Endothelial cell of hepatic sinusoid (primary cell): Measurements from ENCODE around the gene PHF21B.
"Not testable (repeated sequence)": the region's sequence is repeated elsewhere in the genome, so short reads cannot be mapped to it uniquely, and the experiment has no call there.

Experiments used
- in situ Hi-C: cut with HindIII; loops from 2 replicates; pipeline ENCODE4 v1.10.0; 2017; ENCODE audit warnings: low sequenced_read_pairs

PHF21B gene

DNA sequence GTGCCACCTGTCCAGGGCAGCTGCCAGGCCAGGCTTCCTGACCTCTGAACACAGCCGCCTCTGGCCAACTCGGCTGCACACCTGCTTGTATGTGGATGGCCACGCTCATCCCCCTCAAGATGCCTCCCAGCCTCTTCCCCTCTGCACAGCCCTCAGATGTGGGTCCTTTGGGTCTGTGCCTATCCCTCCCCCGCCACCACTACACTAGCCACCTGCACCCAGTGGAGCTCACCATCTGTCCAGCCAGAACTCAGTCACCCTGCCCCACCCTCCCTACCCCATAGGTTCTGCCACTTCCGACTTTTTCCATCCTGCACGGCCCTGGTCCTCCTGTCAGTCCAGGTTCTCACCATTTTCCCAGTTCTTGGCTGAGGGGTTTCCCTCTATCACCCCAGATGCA is 44.6 kb downstream of the PHF21B start:
- in situ Hi-C loops: no loop called here

DNA sequence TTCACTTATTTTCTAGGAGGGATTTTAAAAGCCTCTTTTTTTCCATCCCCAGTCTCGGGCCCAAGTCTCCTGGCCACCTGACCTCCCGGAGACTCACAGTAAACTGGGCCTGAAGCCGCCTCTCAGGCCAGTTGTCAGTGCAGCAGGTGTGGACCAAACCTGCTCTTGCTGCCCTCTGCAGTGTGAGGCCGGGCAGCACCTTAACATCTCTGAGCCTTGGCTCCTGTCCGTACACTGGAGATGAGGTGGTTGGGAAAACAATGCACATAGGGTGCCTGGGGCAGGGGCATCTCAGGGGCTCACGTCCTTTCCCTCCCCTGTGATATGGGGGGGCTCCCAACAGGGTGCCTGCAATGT is 45.1 kb downstream of the PHF21B start:
- in situ Hi-C loops: no loop called here

DNA sequence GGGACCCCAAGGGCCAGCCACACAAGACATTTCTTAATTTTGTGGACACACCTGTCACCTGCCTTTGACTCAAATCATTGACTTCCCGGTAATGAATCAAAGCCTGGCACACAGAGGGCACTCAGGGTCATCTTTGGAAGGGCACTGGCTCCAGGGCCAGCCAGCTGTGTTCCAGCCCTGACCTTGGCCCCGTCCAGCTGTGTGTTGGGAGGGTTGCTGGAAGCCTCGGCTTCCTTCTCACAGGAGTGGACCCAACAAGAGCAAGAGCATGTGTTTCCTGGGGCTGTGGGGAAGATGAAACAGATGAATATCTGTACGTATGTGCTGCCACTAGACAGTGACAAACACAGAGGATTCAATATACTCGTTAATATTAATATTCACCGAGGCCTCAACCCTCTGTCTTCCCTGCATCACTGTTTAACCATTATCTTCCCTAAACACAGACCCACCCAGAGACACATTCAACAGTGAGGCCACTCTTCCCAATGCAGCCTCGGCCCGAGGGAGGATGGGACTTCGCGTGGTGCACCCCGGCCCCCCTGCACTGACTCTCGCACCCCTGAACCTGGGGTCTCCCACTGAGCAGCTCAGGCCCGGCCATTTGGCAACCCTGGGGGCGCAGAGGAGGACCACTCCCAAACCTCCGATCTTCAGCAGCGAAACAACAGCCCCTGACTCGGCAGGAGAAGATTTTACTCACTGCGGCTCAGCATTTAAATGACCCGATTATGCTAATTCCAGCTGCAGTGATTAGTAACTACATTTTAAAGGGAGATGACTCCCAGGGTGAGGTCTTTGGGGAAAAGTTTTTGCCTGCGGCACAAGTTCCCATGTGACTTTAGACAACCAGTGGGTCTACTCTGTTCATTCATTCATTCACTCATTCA is 45.7 kb downstream of the PHF21B start:
- in situ Hi-C loops: no loop called here

DNA sequence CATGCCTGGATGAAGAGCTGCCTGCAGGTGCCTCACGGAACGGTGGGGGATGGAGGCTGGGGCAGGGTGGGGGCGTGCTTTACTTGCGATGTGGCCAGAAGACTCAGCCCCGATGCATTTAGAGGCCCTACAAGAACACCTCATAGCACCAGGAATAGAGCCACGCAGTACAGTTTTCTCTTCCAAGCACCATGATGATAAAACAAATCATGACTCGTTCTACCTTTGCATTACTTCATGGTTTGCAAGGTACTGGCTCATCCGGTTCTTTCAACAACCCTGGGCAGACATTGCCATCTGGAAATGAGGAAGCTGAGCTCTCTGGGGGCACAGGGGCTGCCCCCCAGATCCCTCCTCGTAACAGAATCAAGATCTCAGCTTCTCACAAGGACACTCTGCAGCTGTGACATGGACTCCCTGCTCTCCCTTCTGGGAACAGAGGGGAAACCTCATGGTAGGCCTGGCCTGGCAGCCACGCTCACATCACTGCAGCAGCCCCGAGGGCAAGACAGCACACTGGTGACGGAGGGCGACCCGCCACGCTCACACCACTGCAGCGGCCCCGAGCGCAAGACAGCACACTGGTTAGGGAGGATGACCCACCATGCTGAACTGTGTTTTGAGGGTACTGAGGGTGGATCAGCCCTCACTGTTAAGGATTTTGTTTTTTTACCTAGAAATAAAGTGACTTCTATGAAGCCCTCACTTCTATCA is 46.9 kb downstream of the PHF21B start:
- in situ Hi-C loops: no loop called here

DNA sequence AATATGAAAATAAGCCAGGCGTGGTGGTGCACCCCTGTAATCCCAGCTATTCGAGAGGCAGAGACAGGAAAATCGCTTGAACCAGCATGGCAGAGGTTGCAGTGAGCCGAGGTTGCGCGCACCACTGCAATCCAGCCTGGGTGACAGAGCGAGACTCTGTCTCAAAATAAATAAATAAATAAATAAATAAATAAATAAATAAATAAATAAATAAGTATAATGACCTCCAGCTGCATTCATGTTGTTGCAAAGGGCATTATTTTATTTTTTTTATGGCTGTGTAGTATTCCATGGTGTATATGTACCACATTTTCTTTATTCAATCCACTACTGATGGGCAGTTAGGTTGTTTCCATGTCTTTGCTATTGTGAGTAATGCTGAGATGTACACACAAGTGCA is 48.1 kb downstream of the PHF21B start:
- in situ Hi-C loops: not testable (repeated sequence)

DNA sequence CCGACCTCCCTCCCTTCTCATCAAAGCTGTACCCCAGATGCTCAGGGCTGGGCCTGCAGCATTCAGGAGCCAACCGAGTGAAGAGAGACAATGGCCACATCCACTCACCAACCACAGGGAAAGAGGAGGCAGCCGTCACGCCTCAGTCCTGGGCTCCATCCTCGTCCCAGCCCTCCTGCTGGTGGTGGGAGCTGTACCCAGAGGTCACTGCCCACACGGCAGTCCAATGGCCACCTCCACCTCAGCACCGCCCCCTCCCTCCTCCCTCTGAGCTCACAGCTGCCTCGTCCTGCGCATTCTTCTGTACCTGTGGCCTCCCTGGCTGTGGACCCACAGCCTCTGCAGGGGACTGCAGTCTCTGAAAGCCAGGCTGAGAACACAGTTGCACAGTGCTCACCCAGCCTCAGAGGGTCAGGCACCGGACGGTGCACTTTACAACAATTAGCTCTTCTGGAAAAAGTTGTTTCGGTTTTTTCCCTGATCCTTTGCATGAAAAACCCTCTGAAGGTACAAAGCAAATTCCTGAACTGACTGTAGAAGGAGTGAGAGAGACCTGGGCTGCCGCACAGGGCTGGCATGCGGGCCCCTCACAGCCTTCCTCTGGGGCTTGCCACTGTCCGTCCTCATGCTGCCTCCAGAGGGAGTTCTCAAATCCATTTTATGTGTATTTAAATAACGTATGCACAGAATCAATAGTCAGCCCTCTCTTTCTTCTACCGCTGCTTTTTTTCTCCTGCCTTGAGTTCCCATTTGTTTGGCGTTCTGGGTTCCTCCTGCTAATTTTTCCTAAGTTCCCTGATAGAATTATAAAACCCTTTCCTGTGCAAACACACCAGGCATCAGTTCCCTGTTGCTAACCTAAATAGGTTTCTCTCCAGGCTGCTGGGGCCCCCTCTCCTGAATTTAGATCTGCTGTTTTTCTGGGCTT is 52.7 kb downstream of the PHF21B start:
- in situ Hi-C loops: no loop called here

DNA sequence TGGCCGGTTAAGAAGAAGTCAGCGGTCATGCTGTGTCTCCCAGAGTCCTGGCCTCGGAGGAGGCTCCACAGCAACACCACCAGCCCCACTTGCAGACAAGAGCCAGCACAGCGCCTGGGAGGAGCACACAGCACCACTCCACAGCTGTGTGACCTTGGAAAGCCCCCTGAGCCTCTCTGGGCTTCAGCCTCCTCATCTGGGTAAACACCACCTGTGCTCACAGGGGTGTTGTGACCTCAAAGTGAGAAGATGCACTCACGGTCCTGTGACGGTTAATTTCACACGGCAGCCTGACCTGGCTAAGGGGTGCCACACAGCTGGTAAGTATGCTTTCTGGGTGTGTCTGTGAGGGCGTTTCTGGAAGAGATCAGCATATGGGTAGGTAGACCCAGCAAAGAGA is 54.7 kb downstream of the PHF21B start:
- in situ Hi-C loops: no loop called here

DNA sequence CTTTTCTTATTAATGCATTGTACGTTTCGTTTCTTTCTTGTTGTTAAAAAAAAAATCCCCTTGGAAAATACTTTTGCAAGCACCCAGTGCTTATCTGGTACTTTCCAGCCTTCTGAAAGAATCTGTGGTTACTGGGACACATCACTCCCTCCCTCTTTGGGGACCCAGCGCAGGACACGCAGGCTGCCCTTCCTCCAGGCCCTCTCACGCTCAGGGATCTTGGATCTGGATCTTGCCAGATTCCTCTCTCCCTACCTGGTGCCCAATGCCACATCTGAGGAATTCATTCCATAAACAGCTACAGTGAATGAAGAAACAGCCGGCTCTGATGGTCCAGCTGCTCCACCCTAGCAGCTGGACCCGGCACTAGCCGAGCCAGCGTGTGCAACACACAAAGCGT is 55.7 kb downstream of the PHF21B start:
- in situ Hi-C loops: no loop called here

DNA sequence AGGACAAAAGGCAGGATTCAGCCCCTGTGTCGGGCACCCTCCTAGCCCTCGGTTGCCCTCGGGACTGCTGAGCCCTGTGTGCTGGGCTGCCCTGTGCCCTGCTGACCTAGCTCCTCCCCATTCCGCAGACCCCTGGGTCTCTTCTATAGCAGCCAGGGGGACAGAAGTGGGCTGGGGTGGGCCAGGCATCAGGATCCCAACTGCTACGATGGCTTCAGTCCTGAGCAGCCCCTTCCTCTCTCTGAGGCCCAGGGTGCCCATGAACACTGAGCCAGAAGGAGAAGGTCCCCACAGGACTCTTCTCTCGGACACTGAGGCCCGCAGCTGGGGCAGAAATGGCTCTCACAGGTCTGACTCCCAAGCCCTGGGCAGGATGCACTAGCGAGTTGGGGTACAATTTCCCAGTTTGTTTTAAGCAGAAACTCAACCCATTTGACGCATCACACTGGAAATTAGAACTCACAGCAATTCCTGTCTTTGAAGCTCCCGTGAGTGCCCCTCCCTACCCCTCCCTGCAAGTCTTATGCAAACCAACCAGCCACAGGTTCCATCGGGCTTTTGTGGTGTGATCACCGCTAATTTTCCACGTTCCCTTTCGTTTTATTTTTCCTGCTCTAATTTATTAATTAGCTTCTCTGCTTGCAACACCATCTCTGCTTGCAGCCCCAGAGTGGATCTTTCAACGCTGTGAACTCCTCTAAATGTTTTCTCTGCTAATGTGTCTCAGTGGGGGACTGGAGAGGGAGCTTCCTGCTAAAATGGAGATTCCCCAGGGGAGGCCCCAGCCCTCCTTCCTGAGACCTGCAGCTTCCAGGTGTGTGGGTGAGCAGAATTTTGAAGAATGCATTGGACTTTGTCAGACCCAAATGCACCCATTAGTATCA is 56.7 kb downstream of the PHF21B start:
- in situ Hi-C loops: no loop called here

DNA sequence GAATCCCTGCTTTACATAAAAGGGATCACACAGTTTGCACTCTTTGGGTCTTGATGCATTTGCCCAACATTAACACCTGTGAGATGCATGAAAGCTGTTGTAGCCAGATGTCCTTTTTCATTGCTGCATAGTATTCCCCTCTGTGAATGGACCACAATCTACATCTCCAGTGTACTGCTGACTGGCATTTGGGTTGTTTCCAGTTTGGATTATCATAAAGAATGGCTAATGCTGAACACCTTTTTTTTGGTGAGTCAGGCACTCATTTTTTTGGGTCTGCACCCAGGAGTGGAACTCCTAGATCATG is 58.3 kb downstream of the PHF21B start:
- in situ Hi-C loops: no loop called here

DNA sequence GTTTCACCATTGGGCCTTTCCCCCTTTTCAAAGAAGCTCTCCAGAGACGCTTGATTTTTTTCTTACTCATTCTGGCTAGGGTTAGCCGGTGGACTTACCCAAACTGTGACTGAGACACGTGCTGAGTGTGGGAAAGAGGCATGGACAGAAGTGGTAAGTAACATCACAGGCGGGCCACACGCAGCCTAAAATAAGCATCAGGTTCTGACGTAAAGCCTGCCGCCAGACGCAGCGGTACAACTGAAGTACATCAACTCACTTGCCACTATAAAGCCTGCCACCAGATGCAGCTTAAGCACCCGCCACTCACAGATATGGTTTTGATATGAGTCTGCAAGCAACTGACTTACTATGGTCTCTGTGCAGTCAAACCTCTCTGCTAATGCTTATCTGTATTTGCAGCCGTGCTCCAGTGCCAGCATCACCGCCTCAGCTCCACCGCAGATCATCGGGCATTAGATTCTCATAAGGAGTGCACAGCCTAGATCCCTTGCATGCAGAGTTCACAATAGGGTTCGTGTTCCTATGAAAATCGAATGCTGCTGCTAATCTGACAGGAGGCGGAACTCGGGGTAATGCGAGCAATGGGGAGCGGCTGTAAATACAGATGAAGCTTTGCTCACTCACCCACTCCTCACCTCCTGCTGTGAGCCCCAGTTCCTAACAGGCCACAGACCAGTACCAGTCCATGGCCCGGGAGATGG is 58.8 kb downstream of the PHF21B start:
- in situ Hi-C loops: no loop called here

DNA sequence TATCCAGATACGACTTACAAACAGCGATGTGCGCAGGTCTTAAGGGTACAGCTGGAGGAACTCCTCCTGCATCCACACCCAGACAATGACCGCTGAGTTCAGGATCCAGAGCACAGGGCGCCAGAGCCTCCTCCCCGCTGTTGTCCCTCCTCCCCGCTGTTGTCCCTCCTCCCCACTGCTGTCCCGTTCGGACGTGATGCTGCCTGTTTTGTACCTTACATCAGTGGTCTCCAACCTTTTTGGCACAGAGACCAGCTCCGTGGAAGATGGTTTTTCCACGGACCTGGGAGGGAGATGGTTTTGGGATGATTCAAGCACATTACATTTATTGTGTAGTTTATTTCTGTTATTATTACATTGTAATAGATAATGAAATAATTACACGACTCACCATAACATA is 62.0 kb downstream of the PHF21B start:
- in situ Hi-C loops: no loop called here

DNA sequence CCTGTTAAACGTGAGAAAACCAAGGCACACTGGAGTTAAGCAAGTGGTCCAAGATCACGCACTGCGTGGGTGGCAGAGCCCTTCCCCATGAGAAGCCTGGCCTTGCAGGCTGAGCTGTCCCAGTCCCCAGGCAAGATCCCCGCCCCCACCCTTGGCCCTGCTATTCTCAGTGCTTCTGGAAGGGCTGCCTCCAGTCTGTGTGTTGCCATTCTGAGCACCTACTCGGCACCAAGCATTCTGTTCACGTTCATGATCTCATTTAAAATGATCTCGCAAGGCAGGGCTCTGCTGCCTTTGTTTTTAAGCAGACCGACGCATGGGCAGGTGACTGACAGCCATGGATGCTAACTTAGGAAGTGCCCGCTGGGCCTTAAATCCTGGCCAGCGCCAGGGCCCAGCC is 62.8 kb downstream of the PHF21B start:
- in situ Hi-C loops: no loop called here

DNA sequence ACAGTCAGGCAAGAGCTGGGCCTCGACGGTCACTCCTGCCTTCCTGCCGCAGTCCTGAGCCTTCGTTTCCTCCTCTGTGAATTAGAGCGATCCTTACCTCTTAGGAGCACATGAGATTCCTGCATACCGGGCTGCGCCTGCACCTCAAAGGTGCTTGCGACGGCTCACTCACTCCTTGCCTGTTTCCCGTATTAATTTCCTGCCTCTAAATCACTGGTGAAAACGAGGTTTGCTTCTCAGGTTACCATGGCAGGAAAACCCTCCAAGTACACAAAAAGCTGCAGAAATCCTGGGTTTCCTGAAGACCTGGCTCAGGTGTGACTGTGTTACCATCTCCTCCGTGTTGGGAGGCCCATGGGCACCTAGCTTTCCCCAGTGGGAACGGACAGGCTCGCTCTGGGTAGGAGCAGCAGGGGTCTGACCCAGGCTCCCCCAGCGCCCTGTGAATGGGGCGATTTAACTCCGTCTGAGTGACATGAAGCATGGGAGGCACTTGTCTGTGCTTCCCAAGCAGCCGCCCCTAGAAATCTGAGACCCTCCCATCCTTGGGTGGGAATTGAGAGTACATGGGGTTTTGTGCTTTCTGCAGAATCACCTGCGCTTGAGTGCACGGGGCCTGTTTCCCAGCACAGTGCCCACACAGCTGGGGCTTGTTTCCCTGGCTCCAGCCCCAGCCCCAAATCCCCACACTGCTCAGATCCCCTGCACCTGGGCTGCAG is 64.8 kb downstream of the PHF21B start:
- in situ Hi-C loops: no loop called here

DNA sequence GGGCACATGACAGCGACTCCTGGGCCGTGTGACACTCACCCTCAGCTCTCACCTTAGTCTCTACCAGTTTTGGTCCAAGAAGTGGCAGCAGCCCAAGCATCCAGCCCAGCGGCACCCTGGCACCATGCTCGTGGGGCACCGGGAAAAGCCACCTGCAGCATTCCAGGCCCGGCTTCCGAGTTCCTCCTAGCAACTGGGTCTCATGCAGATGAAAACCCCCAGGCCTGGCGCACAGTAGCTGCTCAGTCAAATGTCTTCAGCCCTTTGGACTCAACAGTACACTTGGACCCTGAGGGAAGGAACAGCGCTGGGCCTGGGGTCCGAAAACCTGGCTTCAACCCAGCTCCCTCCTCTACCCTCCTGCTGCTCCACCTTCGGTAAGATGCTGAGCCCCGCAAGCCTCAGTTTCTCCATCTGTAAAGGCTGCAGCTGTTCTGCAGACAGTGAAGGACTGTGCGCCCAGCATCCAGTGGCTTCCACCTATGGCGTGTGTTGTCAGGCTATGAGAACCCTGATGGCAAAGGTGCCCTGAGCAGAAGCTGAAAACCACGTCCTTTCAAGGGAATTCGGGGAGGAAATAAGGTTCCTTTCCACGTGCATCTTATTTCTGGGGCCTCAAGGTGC is 66.0 kb downstream of the PHF21B start:
- in situ Hi-C loops: no loop called here

DNA sequence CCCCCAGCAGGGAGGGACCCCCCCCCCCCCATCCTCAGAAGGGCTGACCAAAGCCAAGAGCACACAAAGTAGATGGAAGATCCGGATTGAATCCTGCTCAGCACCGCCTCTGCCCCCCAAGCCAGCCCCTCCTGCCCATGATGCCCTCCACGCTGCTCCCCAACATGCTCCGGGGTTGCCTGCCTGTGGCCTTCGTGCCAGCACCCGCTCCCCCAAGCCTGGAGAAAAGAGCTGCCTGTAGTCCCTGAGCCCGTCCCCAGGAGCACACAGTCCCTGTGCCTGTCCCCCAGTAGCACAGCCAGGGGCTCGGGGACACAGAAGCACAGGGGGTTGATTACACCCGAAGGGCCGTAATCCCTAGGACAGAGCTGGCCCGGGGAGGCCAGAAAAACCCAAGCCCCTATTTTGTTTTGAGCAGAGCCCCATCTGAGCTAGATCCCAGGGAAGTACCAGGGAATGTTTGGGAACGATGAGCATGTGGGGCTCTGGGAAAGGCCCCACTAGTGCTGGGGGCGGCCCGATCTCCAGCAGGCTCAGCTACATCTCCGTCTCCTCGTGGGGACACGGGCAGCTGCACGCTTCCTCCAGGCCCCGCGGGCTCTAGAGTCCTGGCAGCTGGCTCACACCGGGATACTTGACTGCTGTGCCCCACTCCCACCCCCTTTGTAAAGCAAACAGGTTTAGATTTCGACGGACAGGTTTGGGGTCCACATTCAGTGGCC is 66.7 kb downstream of the PHF21B start:
- in situ Hi-C loops: no loop called here

DNA sequence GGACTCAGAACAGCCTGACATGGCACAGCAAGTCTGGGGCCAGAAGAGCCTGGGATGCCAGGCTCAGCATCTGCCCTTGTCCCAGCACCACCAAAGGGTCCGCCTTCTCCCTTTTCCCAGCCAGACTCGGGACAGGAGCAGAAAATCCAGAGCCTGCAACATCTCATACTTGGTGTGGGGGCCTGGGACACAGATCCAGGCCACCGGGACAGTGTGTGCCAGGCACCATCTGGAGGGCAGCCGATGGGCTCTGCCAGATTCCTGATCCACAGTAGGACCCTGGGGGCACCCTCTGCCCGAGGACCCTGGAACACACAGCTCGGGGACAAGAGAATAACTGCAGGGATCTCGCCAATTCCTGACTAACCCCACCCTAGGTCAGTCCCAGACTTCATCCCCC is 67.7 kb downstream of the PHF21B start:
- in situ Hi-C loops: no loop called here

DNA sequence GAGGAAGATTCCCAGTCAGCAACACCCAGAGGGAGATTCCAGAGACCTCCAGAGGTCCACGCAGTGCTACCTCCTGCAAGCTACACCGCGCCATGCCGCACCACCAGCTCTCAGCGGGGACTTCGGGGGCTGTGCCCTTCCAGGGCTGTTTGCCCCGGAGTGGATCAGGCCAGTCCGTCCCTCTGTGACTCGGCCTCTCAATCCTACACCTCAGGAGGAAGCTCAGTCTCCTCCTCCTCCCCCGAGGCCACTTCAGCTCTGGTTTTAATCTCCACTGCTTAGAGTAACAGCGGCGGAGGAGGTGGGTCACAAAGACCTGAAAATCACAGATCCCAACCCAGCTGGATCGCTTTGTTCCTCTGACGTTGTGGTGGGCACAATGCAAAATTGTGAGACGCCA is 68.6 kb downstream of the PHF21B start:
- in situ Hi-C loops: no loop called here
